Measurements from ENCODE around the gene ITPKB. TPM values are rescaled to one million over a fixed set of nuclear protein-coding genes. Genes with fewer than 3 reads are reported as not detected.

ITPKB gene
- total RNA-seq, 1 donor, result 6.2 TPM

DNA sequence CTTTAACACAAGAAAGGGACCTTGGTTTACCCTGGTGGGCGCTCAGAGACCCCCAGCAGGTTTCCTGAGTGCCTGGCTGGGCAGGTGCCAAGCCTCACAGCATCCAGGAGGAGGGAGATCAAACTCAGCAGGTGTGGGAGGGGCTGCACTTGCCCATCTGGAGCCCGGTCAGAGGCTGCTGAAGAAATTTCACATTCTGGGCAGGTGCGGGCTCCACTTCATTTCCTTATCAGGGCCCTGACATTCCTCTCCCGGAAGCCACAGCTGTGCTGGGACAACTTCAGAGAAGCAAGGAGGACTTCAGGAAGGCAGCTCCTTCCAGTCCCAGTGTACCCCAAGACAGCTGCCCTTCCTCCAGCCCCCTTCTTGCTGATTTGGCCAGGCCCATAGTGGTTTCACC is 82.9 kb downstream of the ITPKB start:
- no peaks in the 10 kb centered on the region for H3K27me3 ChIP-seq (ENCODE audit: insufficient read depth, low read length)
- TF ChIP-seq, protein P1, sequence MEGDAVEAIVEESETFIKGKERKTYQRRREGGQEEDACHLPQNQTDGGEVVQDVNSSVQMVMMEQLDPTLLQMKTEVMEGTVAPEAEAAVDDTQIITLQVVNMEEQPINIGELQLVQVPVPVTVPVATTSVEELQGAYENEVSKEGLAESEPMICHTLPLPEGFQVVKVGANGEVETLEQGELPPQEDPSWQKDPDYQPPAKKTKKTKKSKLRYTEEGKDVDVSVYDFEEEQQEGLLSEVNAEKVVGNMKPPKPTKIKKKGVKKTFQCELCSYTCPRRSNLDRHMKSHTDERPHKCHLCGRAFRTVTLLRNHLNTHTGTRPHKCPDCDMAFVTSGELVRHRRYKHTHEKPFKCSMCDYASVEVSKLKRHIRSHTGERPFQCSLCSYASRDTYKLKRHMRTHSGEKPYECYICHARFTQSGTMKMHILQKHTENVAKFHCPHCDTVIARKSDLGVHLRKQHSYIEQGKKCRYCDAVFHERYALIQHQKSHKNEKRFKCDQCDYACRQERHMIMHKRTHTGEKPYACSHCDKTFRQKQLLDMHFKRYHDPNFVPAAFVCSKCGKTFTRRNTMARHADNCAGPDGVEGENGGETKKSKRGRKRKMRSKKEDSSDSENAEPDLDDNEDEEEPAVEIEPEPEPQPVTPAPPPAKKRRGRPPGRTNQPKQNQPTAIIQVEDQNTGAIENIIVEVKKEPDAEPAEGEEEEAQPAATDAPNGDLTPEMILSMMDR (IDR thresholded peaks at IDR 0.05; ENCODE audit: extremely low read depth, low read depth, low read length), result no peak
- peak overlapping the region; percentile 12 for H3K4me2 ChIP-seq (ENCODE audit: insufficient read depth, low read length)
- no peak overlapping the region for H2AFZ ChIP-seq (ENCODE audit: low read length)
- H4K20me1 ChIP-seq (ENCODE audit: insufficient read depth, low read length), result no peaks in the 10 kb centered on the region
- no peaks in the 10 kb centered on the region for H3K9me3 ChIP-seq (ENCODE audit: low read depth, low read length)
- H3K27ac ChIP-seq (ENCODE audit: low read depth, low read length), result peak overlapping the region; percentile 19
- peaks cover 26% of the 10 kb centered on the region for H3K4me1 ChIP-seq (ENCODE audit: insufficient read depth, low read length)
- H3K79me2 ChIP-seq (ENCODE audit: insufficient read depth, low read length), result no peaks in the 10 kb centered on the region
- no peak overlapping the region for H3K4me3 ChIP-seq (ENCODE audit: insufficient read depth, low read length)
- DNase-seq (ENCODE audit: insufficient read length, low spot score, missing footprints), result no peak
- no peaks in the 10 kb centered on the region for H3K36me3 ChIP-seq (ENCODE audit: insufficient read depth, low read length)

DNA sequence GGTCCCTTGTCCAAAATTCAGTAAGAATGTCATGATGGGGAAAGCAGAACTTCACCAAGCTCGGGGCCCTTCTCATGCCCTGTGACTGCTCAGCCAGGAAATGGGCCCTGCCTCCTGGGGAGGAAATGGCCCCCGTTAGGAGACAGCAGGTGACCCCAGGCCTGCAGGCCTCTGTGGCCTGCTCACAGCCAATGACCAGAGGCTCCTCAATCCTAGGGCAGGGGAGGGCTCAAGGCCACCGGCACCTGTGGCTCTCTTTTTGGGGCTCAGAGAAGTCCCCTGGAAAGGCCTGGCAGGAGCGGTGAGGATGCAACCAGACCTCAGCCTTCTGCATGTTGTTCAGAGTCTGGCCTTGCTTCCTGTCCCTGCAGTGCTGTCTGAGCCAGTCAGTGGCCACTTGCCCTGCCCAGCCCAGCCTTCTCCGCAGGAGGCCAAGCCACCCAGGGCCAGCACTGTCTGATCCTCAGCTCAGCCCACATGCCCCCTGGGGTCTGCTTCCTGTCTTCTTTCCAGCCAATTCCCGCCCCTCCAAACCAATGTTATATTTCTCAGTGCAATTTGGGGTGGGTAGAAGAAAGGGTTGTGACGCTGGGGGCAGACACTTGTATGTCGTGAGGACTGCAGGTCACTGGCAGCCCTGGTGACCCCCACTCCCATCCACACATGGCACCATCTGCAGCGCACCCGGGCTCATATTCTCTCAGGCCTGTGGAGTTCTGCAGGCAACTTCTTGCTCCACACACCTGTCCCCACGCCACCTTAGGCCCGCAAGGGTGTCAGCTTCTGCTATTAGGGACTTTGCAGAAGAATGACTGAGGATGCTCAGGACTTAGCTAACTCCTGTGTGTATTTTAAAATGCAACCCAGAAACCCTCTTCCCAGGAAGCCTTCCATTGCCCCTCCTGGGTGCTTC is 83.6 kb downstream of the ITPKB start:
- TF ChIP-seq, protein P1 (IDR thresholded peaks at IDR 0.05; ENCODE audit: extremely low read depth, low read depth, low read length), result no peak
- Histone ChIP-seq H3K36me3 (ENCODE audit: insufficient read depth, low read length) (no peaks in the 10 kb centered on the region), H3K4me2 (ENCODE audit: insufficient read depth, low read length) (no peak overlapping the region), H3K27ac (ENCODE audit: low read depth, low read length) (no peak overlapping the region), H3K4me1 (ENCODE audit: insufficient read depth, low read length) (peaks cover 26% of the 10 kb centered on the region), H3K9me3 (ENCODE audit: low read depth, low read length) (no peaks in the 10 kb centered on the region), H3K4me3 (ENCODE audit: insufficient read depth, low read length) (no peak overlapping the region), H3K79me2 (ENCODE audit: insufficient read depth, low read length) (no peaks in the 10 kb centered on the region), H4K20me1 (ENCODE audit: insufficient read depth, low read length) (no peaks in the 10 kb centered on the region), H2AFZ (ENCODE audit: low read length) (no peak overlapping the region), H3K27me3 (ENCODE audit: insufficient read depth, low read length) (no peaks in the 10 kb centered on the region)
- DNase-seq (ENCODE audit: insufficient read length, low spot score, missing footprints), result no peak

DNA sequence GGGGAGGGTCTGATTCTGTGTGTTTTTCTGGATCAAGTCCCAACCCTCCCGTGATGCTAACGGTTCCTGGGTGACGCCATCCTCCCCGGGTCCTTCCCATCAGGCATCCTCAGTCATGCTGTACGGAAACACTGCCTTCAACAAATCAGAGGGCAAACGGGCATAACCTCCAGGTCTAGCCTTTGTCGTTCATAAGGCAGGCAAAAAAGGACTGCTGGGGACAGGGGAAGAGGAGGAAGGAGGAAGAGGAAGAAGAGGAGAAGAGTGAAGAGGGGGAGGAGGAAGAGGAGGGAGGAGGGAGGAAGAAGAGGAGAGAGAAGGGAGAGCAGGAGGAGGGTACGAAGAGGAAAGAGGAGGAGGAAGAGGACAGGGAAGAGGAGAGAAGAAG is 84.4 kb downstream of the ITPKB start:
- DNase-seq (ENCODE audit: insufficient read length, low spot score, missing footprints), result no peak
- no peaks in the 10 kb centered on the region for H3K79me2 ChIP-seq (ENCODE audit: insufficient read depth, low read length)
- TF ChIP-seq, protein P1 (IDR thresholded peaks at IDR 0.05; ENCODE audit: extremely low read depth, low read depth, low read length), result no peak
- H4K20me1 ChIP-seq (ENCODE audit: insufficient read depth, low read length), result no peaks in the 10 kb centered on the region
- no peak overlapping the region for H3K27ac ChIP-seq (ENCODE audit: low read depth, low read length)
- no peak overlapping the region for H3K4me2 ChIP-seq (ENCODE audit: insufficient read depth, low read length)
- H3K4me3 ChIP-seq (ENCODE audit: insufficient read depth, low read length), result no peak overlapping the region
- no peaks in the 10 kb centered on the region for H3K9me3 ChIP-seq (ENCODE audit: low read depth, low read length)
- H3K36me3 ChIP-seq (ENCODE audit: insufficient read depth, low read length), result no peaks in the 10 kb centered on the region
- H3K27me3 ChIP-seq (ENCODE audit: insufficient read depth, low read length), result no peaks in the 10 kb centered on the region
- H2AFZ ChIP-seq (ENCODE audit: low read length), result peak overlapping the region; percentile 29
- H3K4me1 ChIP-seq (ENCODE audit: insufficient read depth, low read length), result peaks cover 26% of the 10 kb centered on the region

DNA sequence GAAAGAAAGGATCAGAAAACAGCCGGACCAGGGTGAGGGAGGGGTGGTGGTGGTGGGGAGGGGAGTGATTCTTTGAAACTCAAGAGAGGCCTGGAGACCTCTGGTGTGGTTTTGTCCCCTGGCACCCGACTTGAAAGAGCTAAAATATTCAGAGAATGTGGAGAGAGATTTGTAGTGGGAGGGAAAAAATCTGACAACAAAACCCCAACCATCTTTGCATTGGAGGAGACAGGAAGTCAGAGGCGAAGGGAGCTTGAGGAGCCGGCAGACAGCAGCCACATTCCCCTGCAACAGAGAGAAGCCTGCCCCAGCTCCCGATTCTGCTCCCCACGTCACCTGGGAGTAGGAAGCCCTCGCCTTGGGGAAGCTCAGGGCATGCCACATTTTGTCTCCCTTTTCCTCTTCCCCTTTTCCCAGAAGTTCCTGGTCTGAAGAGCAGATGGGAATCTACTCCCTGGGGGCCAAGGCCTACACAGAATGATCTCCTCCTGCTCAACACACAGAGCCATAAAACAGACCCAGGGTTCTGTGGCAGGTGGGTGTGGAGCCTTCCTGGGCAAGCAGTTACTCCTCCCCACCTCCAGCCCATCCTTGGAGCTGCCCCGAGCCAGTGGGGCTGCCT is 84.9 kb downstream of the ITPKB start:
- Histone ChIP-seq H4K20me1 (ENCODE audit: insufficient read depth, low read length) (no peaks in the 10 kb centered on the region), H2AFZ (ENCODE audit: low read length) (peak overlapping the region; percentile 94), H3K27ac (ENCODE audit: low read depth, low read length) (no peak overlapping the region), H3K79me2 (ENCODE audit: insufficient read depth, low read length) (no peaks in the 10 kb centered on the region), H3K27me3 (ENCODE audit: insufficient read depth, low read length) (no peaks in the 10 kb centered on the region), H3K4me1 (ENCODE audit: insufficient read depth, low read length) (peaks cover 26% of the 10 kb centered on the region), H3K9me3 (ENCODE audit: low read depth, low read length) (no peaks in the 10 kb centered on the region), H3K4me3 (ENCODE audit: insufficient read depth, low read length) (no peak overlapping the region), H3K4me2 (ENCODE audit: insufficient read depth, low read length) (peak overlapping the region; percentile 35), H3K36me3 (ENCODE audit: insufficient read depth, low read length) (no peaks in the 10 kb centered on the region)
- TF ChIP-seq, protein P1 (IDR thresholded peaks at IDR 0.05; ENCODE audit: extremely low read depth, low read depth, low read length), result no peak
- no peak for DNase-seq (ENCODE audit: insufficient read length, low spot score, missing footprints)
